Heart right ventricle (tissue), 16 donors: Measurements from ENCODE around the gene PDCD2L. TPM values are rescaled to one million over a fixed set of nuclear protein-coding genes. Genes with fewer than 3 reads are reported as not detected.
"Not testable (repeated sequence)": the region's sequence is repeated elsewhere in the genome, so short reads cannot be mapped to it uniquely, and the experiment has no call there.

Source experiments
- ATAC-seq, 8 donors: fragments of 200-7000 bp; cut with Tn5 transposase; one replicate each; pipeline ENCODE4 v1.9.1; 2020; ENCODE audit warnings: mild to moderate bottlenecking in 8 of 8, moderate library complexity in 8 of 8, moderate number of reproducible peaks in 1 of 8
- DNase-seq, 2 donors: peaks; one replicate each; pipeline ENCODE4 v3.0.0-alpha.2; 2020
- H3K27ac ChIP-seq, 10 donors: fragments of 200-600 bp; sonication (generic) in 2 of 10; one replicate each; pipeline versions ENCODE4 v1.5.0 to v1.8.0; 2020 to 2022; ENCODE audit warnings: mild to moderate bottlenecking in 3 of 10
- H3K27me3 ChIP-seq, 7 donors: fragments of 200-600 bp; one replicate each; pipeline ENCODE4 v1.8.0; 2021 to 2022; ENCODE audit warnings: mild to moderate bottlenecking in 2 of 7
- H3K36me3 ChIP-seq, 9 donors: fragments of 200-600 bp; sonication (generic) in 1 of 9; one replicate each; pipeline versions ENCODE4 v1.5.0 to v1.8.0; 2020 to 2022; ENCODE audit warnings: mild to moderate bottlenecking in 2 of 9
- H3K4me1 ChIP-seq, 9 donors: fragments of 200-600 bp; sonication (generic) in 1 of 9; one replicate each; pipeline versions ENCODE4 v1.5.0 to v1.8.0; 2020 to 2022; ENCODE audit warnings: mild to moderate bottlenecking in 4 of 9
- H3K4me3 ChIP-seq, 10 donors: fragments of 200-600 bp; sonication (generic) in 2 of 10; one replicate each; pipeline versions ENCODE4 v1.5.0 to v1.8.0; 2020 to 2022; ENCODE audit warnings: mild to moderate bottlenecking in 7 of 10, moderate library complexity in 2 of 10
- H3K9me3 ChIP-seq, 11 donors: fragments of 200-600 bp in 10 of 11; sonication (generic) in 2 of 11; one replicate each; pipeline versions ENCODE4 v1.5.0 to v1.8.0; 2013 to 2022; ENCODE audit warnings: mild to moderate bottlenecking in 2 of 11, control low read depth in 1 of 11, moderate library complexity in 1 of 11
- WGBS, 2 donors: extraction: QIAGEN DNeasy Blood & Tissue Kit; methylation state at CpG; one replicate each; pipeline ENCODE4 v1.1.7; 2013; ENCODE audit warnings: inconsistent platforms in 1 of 2; 5-methylcytosine and 5-hydroxymethylcytosine counted together
- intact Hi-C, 10 donors: fragments of 100-400 bp; cut with DNase I; formaldehyde crosslinking; loops; one replicate each; pipeline versions ENCODE4 v1.11.1 to v1.14.2; 2022
- polyA plus RNA-seq, 2 donors: library from polyadenylated mRNA; stranded (reverse); fragments of 200-250 nt; gene quantifications; one replicate each; pipeline ENCODE4 v1.2.3, GENCODE V29; 2013
- total RNA-seq, 10 donors: library from RNA; stranded (reverse); fragmentation: NEBNext Ultra II Directional in 3 of 10; extraction: Animal tissue kit (Norgen Biotek cat#: 25700) in 3 of 10; gene quantifications; one replicate each; pipeline versions ENCODE4 v1.2.1 to v1.2.4, GENCODE V29; 2021 to 2023
- TF ChIP-seq, protein P1 (sequence below), 9 donors: fragments of 200-600 bp; sonication (generic) in 2 of 9; IDR thresholded peaks; one replicate each; pipeline versions ENCODE4 v1.5.0 to v1.8.0; 2021 to 2022; ENCODE audit warnings: antibody characterized with exemption in 9 of 9, mild to moderate bottlenecking in 5 of 9, moderate library complexity in 1 of 9
- donor health status: Arrhythmogenic right ventricular cardiomyopathy.
- donor health status: ischemic (EF 13 %, LVEDD 7.1; RV severe dilation, severe dysfunction).
- donor health status: healthy with polysubstance abuse.
- donor health status: DM: no; HTN: yes; CAD: no.
- donor health status: DM: no; HTN: no; CAD: no.
- donor health status: ischemic (EF 25% LVEDD 6.9; RV normal size, moderate dysfunction).
- donor health status: ischemic (EF 25% LVEDD 5.7; RV mildly dilated, moderate dysfunction).
- donor health status: healthy.
- donor health status: DM: yes; HTN: yes; CAD: no.
- donor health status: Ischemic cardiomyopathy.
- donor health status: ischemic (EF 35%, LVEDD 5.7; RV mildly dilated, moderate dysfunction).
- donor health status: nonischemic (EF 11% LVEDD 7.7; RV severe dilation, severe dysfunction).
- donor health status: DM: yes; HTN: yes; CAD: no.
- donor health status: PGD.
- donor health status: ischemic (EF 29% LVEDD 5.4; RV normal size, mild dysfunction).
- donor health status: nonischemic (EF 23%, LVEDD 6.1; RV moderate dilation, normal function).

PDCD2L gene
- total and polyA plus RNA-seq, 12 donors: 7.1 to 15.3 (median 9.3) TPM

DNA sequence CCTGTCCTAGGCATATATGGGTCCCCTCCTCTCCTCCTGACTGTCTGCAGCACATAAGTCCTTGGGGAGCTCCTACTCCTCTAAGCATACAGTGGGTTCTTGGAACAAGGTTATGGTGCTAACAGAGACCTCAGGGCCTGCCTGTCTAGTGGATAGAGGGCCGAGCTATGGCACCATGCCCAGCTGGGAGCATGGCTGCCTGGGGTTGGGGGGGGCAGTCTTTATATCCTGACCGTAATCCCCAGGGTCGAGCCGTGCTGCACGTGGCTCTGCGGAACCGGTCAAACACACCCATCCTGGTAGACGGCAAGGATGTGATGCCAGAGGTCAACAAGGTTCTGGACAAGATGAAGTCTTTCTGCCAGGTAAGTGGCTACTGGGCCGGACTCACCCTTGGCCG is 35.9 kb upstream of the PDCD2L start:
- Histone ChIP-seq H3K36me3 (peaks cover 0 to 73% (median 40%) of the 10 kb centered on the region in 9 donors), H3K4me3 (no peak overlapping the region), H3K27ac (peak overlapping the region in 4 of 10 donors; percentile 22 to 62 (median 38)), H3K4me1 (peaks cover 17 to 65% (median 51%) of the 10 kb centered on the region in 9 donors), H3K9me3 (no peaks in the 10 kb centered on the region), H3K27me3 (no peaks in the 10 kb centered on the region)
- intact Hi-C loops: loop anchor here in 1 of 10 donors (5.0 kb wide), 1 partner anchor 59 kb away; the partner anchor contains the start of gene UBA2
- WGBS, 2 donors: 42 to 57% methylated on average over 10 of the region's 10 CpGs
- DNase-seq: no peak
- ATAC-seq: no peak
- TF ChIP-seq, protein P1, sequence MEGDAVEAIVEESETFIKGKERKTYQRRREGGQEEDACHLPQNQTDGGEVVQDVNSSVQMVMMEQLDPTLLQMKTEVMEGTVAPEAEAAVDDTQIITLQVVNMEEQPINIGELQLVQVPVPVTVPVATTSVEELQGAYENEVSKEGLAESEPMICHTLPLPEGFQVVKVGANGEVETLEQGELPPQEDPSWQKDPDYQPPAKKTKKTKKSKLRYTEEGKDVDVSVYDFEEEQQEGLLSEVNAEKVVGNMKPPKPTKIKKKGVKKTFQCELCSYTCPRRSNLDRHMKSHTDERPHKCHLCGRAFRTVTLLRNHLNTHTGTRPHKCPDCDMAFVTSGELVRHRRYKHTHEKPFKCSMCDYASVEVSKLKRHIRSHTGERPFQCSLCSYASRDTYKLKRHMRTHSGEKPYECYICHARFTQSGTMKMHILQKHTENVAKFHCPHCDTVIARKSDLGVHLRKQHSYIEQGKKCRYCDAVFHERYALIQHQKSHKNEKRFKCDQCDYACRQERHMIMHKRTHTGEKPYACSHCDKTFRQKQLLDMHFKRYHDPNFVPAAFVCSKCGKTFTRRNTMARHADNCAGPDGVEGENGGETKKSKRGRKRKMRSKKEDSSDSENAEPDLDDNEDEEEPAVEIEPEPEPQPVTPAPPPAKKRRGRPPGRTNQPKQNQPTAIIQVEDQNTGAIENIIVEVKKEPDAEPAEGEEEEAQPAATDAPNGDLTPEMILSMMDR (IDR thresholded peaks at IDR 0.05): no peak

DNA sequence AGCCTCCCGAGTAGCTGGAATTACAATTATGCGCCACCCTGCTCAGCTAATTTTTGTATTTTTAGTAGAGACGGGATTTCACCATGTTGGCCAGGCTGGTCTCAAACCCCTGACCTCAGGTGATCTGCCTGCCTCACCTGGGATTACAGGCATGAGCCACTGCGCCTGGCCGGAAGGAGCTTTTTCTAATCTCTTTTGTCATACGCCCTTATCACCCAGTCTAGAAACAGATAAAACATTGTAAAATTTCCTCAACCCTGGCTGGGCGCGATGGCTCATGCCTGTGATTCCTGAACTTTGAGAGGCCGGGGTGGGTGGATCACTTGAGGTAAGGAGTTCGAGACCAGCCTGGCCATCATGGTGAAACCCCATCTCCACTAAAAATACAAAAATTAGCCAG is 35.0 kb upstream of the PDCD2L start:
- DNase-seq, H3K9me3 ChIP-seq, H3K27me3 ChIP-seq, ATAC-seq, H3K4me3 ChIP-seq: not testable (repeated sequence)
- WGBS, 2 donors: 82 to 86% methylated on average over 10 of the region's 10 CpGs
- peaks cover 0 to 82% (median 40%) of the 10 kb centered on the region in 9 donors for H3K36me3 ChIP-seq
- H3K4me1 ChIP-seq: peaks cover 17 to 65% (median 51%) of the 10 kb centered on the region in 9 donors
- intact Hi-C loops: loop anchor here in 1 of 10 donors (5.0 kb wide), 1 partner anchor 58 kb away; the partner anchor contains the start of gene UBA2
- peak overlapping the region in 2 of 10 donors; percentile 9 to 22 for H3K27ac ChIP-seq

DNA sequence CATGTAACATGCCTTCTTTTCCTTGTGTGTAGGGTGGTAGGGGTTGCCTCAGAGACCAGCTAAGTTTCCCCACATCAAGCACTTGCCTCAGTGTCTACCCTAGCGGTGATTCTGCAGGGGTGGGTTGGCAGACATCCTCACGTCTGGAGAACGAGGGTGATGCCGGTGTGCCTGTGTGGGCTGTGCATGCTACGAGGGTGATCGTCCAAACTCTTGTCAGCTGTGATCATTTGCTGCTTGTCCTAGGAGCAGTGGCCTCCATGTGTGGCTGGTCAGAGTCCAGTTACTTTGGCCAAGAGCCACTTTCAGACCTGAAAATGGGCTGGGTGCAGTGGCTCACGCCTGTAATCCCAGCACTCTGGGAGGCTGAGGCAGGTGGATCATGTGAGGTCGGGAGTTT is 34.1 kb upstream of the PDCD2L start:
- WGBS, 2 donors: 52 to 69% methylated on average over 8 of the region's 8 CpGs
- H3K36me3 ChIP-seq: peaks cover 0 to 91% (median 48%) of the 10 kb centered on the region in 9 donors
- no peak overlapping the region for H3K4me3 ChIP-seq
- no peaks in the 10 kb centered on the region for H3K9me3 ChIP-seq
- DNase-seq (no peak), ATAC-seq (no peak)
- no peaks in the 10 kb centered on the region for H3K27me3 ChIP-seq
- H3K4me1 ChIP-seq: peaks cover 17 to 60% (median 47%) of the 10 kb centered on the region in 9 donors
- TF ChIP-seq, protein P1 (IDR thresholded peaks at IDR 0.05): no peak
- intact Hi-C loops: no loop called here
- H3K27ac ChIP-seq: peak overlapping the region in 2 of 10 donors; percentile 5 to 9

DNA sequence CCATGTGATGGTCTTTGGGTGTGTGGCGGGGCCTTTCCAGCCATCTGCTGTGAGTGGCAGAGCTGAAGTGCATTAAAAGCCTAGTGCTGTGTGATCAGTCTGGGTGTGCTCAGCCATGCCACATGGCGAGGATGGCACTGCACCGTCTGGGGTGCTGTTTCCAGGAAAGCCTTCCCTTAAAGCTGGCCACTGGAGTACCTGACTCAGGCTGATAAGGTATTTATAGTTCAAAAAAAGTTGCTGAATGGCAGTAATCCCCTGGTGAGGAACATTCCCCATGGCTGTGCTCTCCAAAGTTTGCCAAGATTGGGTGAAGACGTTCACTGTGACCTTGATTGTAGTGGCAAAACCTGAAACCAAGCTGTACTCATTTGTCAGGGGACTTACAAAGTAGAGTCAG is 33.2 kb upstream of the PDCD2L start:
- peak in 6 of 8 donors; percentile 15 to 80 (median 60) for ATAC-seq
- H3K36me3 ChIP-seq: peaks cover 0 to 100% (median 54%) of the 10 kb centered on the region in 9 donors
- peak overlapping the region in 5 of 10 donors; percentile 1 to 56 (median 23) for H3K27ac ChIP-seq
- no peaks in the 10 kb centered on the region for H3K9me3 ChIP-seq
- TF ChIP-seq, protein P1 (IDR thresholded peaks at IDR 0.05): no peak
- no peaks in the 10 kb centered on the region for H3K27me3 ChIP-seq
- H3K4me1 ChIP-seq: peaks cover 15 to 57% (median 44%) of the 10 kb centered on the region in 9 donors
- 48 to 67% methylated on average over 4 of the region's 4 CpGs for WGBS, 2 donors
- intact Hi-C loops: no loop called here
- H3K4me3 ChIP-seq: no peak overlapping the region
- no peak for DNase-seq

DNA sequence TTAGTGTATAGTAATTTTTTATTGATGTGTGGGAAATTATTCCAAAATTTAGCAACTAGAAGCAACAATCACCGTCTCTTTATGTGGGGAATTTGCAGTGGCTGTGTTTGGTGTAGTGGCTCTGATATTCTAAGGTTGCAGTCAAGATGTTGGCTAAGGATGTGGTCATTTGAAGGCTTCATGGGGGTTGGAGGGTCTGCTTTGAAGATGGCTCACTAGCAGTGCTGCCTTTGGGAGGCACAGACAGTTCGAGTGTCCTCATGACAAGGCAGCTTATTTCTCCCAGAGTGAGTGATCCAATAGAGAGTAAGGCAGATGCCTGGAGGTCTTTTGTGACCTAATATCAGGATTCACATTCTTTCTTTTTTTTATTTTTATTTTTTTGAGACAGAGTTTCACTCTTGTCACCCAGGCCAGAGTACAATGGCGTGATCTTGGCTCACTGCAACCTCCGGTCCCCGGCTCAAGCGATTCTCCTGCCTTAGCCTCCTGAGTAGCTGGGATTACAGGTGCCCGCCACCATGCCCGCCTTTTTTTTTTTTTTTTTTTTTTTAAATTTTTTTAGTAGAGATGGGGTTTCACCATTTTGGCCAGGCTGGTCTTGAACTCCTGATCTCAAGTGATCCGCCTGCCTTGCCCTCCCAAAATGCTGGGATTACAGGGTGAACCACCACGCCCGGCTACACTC is 30.5 kb upstream of the PDCD2L start:
- ATAC-seq (no peak), DNase-seq (no peak)
- Histone ChIP-seq H3K27ac (no peak overlapping the region), H3K4me1 (peaks cover 0 to 29% (median 16%) of the 10 kb centered on the region in 9 donors), H3K4me3 (no peak overlapping the region), H3K27me3 (no peaks in the 10 kb centered on the region), H3K9me3 (no peaks in the 10 kb centered on the region), H3K36me3 (peaks cover 0 to 100% (median 58%) of the 10 kb centered on the region in 9 donors)
- TF ChIP-seq, protein P1 (IDR thresholded peaks at IDR 0.05): no peak
- intact Hi-C loops: no loop called here
- WGBS, 2 donors: 98 to 99% methylated on average over 11 of the region's 11 CpGs
